Endodermal cell (in vitro differentiated cells): ENCODE results near the gene PPEF1. TPM values are rescaled to one million over a fixed set of nuclear protein-coding genes. Genes with fewer than 3 reads are reported as not detected.
A peak's percentile ranks its signal among the peaks of the same experiment; 100 is the strongest.

Experiments
- DNase-seq: peaks from one replicate; pipeline ENCODE4 v3.0.0-alpha.2; 2017
- H3K27ac ChIP-seq: 2 replicates; pipeline ENCODE4 v1.5.1; 2013; ENCODE audit warnings: mild to moderate bottlenecking, low read depth, low read length, moderate library complexity
- H3K27me3 ChIP-seq: 2 replicates; pipeline ENCODE4 v1.6.1; 2013; ENCODE audit warnings: mild to moderate bottlenecking, low read length, moderate library complexity; ENCODE audit not compliant: insufficient read depth, control insufficient read depth, poor library complexity, severe bottlenecking
- H3K36me3 ChIP-seq: 2 replicates; pipeline ENCODE4 v1.7.0; 2013; ENCODE audit warnings: mild to moderate bottlenecking, low read length, moderate library complexity; ENCODE audit not compliant: control insufficient read depth, insufficient read depth
- H3K4me1 ChIP-seq: one replicate; pipeline ENCODE4 v1.7.0; 2013; ENCODE audit warnings: low read length; ENCODE audit not compliant: control insufficient read depth, insufficient read depth
- H3K4me3 ChIP-seq: 2 replicates; pipeline ENCODE4 v1.5.1; 2013; ENCODE audit warnings: mild to moderate bottlenecking, low read length, moderate library complexity
- H3K9ac ChIP-seq: 2 replicates; pipeline ENCODE4 v1.6.1; 2013; ENCODE audit warnings: mild to moderate bottlenecking, low read length, moderate library complexity; ENCODE audit not compliant: poor library complexity, severe bottlenecking; ENCODE audit errors: extremely low read depth
- H3K9me3 ChIP-seq: 2 replicates; pipeline ENCODE4 v1.6.1; 2013; ENCODE audit warnings: mild to moderate bottlenecking, low read length, moderate library complexity; ENCODE audit not compliant: control insufficient read depth
- H3K27ac Mint-ChIP-seq: 2 replicates; pipeline ENCODE4 v1.8.0; 2020; ENCODE audit warnings: mixed read lengths
- H3K27me3 Mint-ChIP-seq: 2 replicates; pipeline ENCODE4 v1.8.0; 2021; ENCODE audit warnings: mild to moderate bottlenecking, mixed read lengths; ENCODE audit not compliant: insufficient read depth
- H3K36me3 Mint-ChIP-seq: 2 replicates; pipeline ENCODE4 v1.8.0; 2020; ENCODE audit warnings: low read depth, mixed read lengths
- H3K4me1 Mint-ChIP-seq: 2 replicates; pipeline ENCODE4 v1.8.0; 2020; ENCODE audit warnings: mixed read lengths
- H3K4me3 Mint-ChIP-seq: 2 replicates; pipeline ENCODE4 v1.8.0; 2020; ENCODE audit warnings: mild to moderate bottlenecking, moderate library complexity, mixed read lengths
- H3K9me3 Mint-ChIP-seq: 2 replicates; pipeline ENCODE4 v1.8.0; 2020; ENCODE audit warnings: mild to moderate bottlenecking, mixed read lengths
- CTCF ChIP-seq: fragments of 200-600 bp; sonication (generic); conservative IDR thresholded peaks from 2 replicates; pipeline ENCODE4 v1.5.0; 2021; ENCODE audit warnings: antibody characterized with exemption, mild to moderate bottlenecking
- WGBS, 2 experiments: methylation state at CpG; one replicate each; pipeline versions ENCODE4 v1.1.5 to v1.1.7; 2013; ENCODE audit warnings: missing lambda C conversion rate in 2 of 2, mixed read lengths in 1 of 2; ENCODE audit not compliant: insufficient coverage in 1 of 2, insufficient read length in 1 of 2; 5-methylcytosine and 5-hydroxymethylcytosine counted together
- total RNA-seq, 2 donors: library from RNA; stranded (reverse); fragmentation: NEBNext Ultra II Directional in 1 of 2; extraction: Animal tissue kit (Norgen Biotek cat#: 25700) in 1 of 2; gene quantifications; 2 replicates in 1 of 2; 3 replicates in 1 of 2; pipeline ENCODE4 v1.2.1, GENCODE V29; 2021

The PPEF1 gene
- total RNA-seq, 2 donors from 2014 or later: 0.81 to 4.4 TPM

- no peaks in the 10 kb centered on the region for H3K36me3 ChIP-seq
- Mint-ChIP-seq H3K27me3 (peaks cover 2% of the 10 kb centered on the region), H3K27ac (no peak overlapping the region), H3K4me3 (no peak overlapping the region), H3K4me1 (no peaks in the 10 kb centered on the region), H3K9me3 (peaks cover 58% of the 10 kb centered on the region), H3K36me3 (no peaks in the 10 kb centered on the region)
- H3K27ac ChIP-seq: no peak overlapping the region
- no peak overlapping the region for H3K4me3 ChIP-seq
- H3K9ac ChIP-seq: no peak overlapping the region
- H3K4me1 ChIP-seq: no peaks in the 10 kb centered on the region
- WGBS, 2 experiments: 93 to 95% methylated on average over 15 to 25 of the region's 27 CpGs
- no peaks in the 10 kb centered on the region for H3K9me3 ChIP-seq
- no peaks in the 10 kb centered on the region for H3K27me3 ChIP-seq
- TF ChIP-seq CTCF: no peak
- DNase-seq: no peak
Observed at GRCh38 chrX:18874560-18875255, 167.3 kb downstream of the PPEF1 start.

GRCh38 chrX:18875256-18875878 is 167.9 kb downstream of the PPEF1 start:
- Mint-ChIP-seq H3K4me3 (no peak overlapping the region), H3K27me3 (peaks cover 2% of the 10 kb centered on the region), H3K9me3 (peaks cover 60% of the 10 kb centered on the region), H3K27ac (no peak overlapping the region), H3K36me3 (no peaks in the 10 kb centered on the region), H3K4me1 (no peaks in the 10 kb centered on the region)
- H3K36me3 ChIP-seq: no peaks in the 10 kb centered on the region
- DNase-seq: peak; percentile 44
- H3K9ac ChIP-seq: no peak overlapping the region
- no peak overlapping the region for H3K27ac ChIP-seq
- 89 to 100% methylated on average over 1 to 14 of the region's 15 CpGs for WGBS, 2 experiments
- H3K9me3 ChIP-seq: no peaks in the 10 kb centered on the region
- no peak overlapping the region for H3K4me3 ChIP-seq
- no peak for TF ChIP-seq CTCF
- H3K27me3 ChIP-seq: no peaks in the 10 kb centered on the region
- no peaks in the 10 kb centered on the region for H3K4me1 ChIP-seq

DNA sequence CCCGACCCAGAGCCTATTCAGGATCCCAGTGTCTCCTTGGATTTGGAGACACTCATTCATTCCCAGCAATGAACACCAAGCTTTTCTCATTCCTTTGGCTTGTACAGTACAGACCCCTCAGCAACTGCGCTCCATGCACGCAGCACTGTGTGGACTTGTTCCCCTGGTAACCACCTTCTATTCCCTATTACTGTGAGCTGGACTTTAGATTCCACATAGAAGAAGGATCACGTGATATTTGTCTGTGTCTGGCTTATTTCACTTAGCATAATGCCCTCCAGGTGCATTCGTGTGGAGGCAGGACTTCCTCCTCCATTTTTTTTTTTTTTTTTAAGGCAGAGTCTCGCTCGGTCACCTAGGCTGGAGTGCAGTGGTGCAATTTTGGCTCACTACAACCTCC is 170.0 kb downstream of the PPEF1 start:
- H3K9me3 Mint-ChIP-seq: peaks cover 60% of the 10 kb centered on the region
- no peak overlapping the region for H3K27ac Mint-ChIP-seq
- Histone ChIP-seq H3K9me3 (no peaks in the 10 kb centered on the region), H3K36me3 (no peaks in the 10 kb centered on the region), H3K4me1 (no peaks in the 10 kb centered on the region), H3K27me3 (no peaks in the 10 kb centered on the region), H3K27ac (no peak overlapping the region), H3K9ac (no peak overlapping the region), H3K4me3 (no peak overlapping the region)
- no peaks in the 10 kb centered on the region for H3K36me3 Mint-ChIP-seq
- no peak for DNase-seq
- no peak for TF ChIP-seq CTCF
- 82 to 91% methylated on average over 2 to 7 of the region's 7 CpGs for WGBS, 2 experiments
- no peak overlapping the region for H3K4me3 Mint-ChIP-seq
- H3K4me1 Mint-ChIP-seq: no peaks in the 10 kb centered on the region
- H3K27me3 Mint-ChIP-seq: peaks cover 2% of the 10 kb centered on the region

Other genes starting within 250 kb of the PPEF1 start
- gene RS1, start 35.5 kb upstream of the PPEF1 start, total RNA-seq: not detected